ENCODE results near the gene UBE2D3. TPM values are rescaled to one million over a fixed set of nuclear protein-coding genes. Genes with fewer than 3 reads are reported as not detected.
"Not testable (repeated sequence)": the region's sequence is repeated elsewhere in the genome, so short reads cannot be mapped to it uniquely, and the experiment has no call there.

Gene UBE2D3
- total and polyA plus RNA-seq, 2 experiments from 2014 or later = 277 to 418 TPM

DNA sequence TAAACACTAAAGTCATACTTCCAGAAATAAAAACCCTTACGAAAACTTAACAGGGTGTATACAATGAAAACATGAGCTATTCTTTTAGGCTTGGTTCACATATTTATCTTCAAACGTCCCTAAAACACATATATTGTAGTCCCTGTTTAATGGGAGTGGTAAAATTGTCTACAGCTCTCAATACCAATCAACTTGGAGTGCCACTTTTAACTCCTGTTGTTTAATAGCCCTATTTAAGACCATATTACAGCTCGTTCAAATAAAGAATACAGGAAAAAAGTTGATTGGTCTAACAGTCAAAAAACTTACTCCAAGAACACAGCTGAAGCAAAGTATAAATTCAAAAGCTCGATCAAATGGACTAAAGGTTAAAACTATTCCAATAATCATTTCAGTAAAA is 3.9 kb downstream of the UBE2D3 start:
- Histone ChIP-seq H3K36me3 (replicated peaks; ENCODE audit: insufficient read depth, low read depth) (no peaks in the 10 kb centered on the region), H3K79me2 (peaks cover 82% of the 10 kb centered on the region), H3K9me2 (replicated peaks; ENCODE audit: insufficient read depth) (no peaks in the 10 kb centered on the region), H3K4me3 (peak overlapping the region; percentile 74), H2AFZ (no peak overlapping the region), H3K4me1 (ENCODE audit: insufficient read depth) (peaks cover 33% of the 10 kb centered on the region), H4K20me1 (ENCODE audit: insufficient read depth, poor library complexity, severe bottlenecking) (peaks cover 80% of the 10 kb centered on the region), H3K9me3 (ENCODE audit: low read depth) (no peaks in the 10 kb centered on the region), H3K4me2 (peak overlapping the region; percentile 83), H3K27me3 (no peaks in the 10 kb centered on the region), H3K27ac (peak overlapping the region; percentile 1)
- no peak for DNase-seq (ENCODE audit: low spot score)
- 45% methylated on average over 4 of the region's 4 CpGs for WGBS (ENCODE audit: low lambda C conversion rate, missing lambda C conversion rate)
- TF ChIP-seq EZH2 (IDR thresholded peaks at IDR 0.05; ENCODE audit: borderline replicate concordance) (no peak), EZH2phosphoT487 (IDR thresholded peaks at IDR 0.05; ENCODE audit: low read depth, severe bottlenecking, unreplicated experiment) (no peak)
- TF ChIP-seq, protein P1, sequence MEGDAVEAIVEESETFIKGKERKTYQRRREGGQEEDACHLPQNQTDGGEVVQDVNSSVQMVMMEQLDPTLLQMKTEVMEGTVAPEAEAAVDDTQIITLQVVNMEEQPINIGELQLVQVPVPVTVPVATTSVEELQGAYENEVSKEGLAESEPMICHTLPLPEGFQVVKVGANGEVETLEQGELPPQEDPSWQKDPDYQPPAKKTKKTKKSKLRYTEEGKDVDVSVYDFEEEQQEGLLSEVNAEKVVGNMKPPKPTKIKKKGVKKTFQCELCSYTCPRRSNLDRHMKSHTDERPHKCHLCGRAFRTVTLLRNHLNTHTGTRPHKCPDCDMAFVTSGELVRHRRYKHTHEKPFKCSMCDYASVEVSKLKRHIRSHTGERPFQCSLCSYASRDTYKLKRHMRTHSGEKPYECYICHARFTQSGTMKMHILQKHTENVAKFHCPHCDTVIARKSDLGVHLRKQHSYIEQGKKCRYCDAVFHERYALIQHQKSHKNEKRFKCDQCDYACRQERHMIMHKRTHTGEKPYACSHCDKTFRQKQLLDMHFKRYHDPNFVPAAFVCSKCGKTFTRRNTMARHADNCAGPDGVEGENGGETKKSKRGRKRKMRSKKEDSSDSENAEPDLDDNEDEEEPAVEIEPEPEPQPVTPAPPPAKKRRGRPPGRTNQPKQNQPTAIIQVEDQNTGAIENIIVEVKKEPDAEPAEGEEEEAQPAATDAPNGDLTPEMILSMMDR (IDR thresholded peaks at IDR 0.05; ENCODE audit: poor library complexity) = no peak

DNA sequence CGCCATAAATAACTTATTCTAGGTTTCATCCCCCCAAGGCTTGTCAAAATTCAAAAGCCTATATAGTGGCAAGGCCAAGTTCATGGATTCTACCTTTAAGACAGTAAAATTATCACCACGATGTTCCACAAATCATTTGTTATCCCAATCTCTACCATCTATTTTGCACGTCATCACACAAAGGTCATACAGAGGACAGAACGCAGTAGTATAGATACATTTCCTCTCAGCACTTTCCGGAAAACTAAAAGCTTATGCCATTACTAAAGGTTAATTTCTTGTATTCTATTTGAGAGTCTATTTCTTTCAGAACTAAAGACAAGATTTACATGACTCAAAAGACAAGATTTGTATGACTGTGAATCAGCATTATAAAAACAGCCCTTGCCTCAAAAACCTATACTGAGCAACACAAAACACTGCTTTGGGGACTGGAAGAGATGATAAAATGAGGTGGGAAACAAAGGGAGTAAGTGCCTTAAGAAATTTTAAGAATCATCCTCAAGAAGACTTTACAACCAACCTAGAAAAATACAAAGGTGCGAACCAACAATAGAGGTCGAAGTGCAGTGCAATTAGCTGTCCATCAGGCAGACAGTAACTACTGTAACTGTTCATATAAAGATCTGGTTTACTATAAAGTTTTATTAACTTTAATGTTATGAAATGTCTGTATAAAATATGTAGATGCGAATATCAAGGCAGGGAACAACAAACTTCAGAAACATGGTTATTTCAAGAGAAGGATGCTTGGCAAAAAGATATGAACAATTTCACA is 7.6 kb downstream of the UBE2D3 start:
- Histone ChIP-seq H3K4me2 (peak overlapping the region; percentile 83), H4K20me1 (ENCODE audit: insufficient read depth, poor library complexity, severe bottlenecking) (peaks cover 100% of the 10 kb centered on the region), H3K79me2 (peaks cover 100% of the 10 kb centered on the region), H3K36me3 (replicated peaks; ENCODE audit: insufficient read depth, low read depth) (no peaks in the 10 kb centered on the region), H3K4me3 (no peak overlapping the region), H3K9me3 (ENCODE audit: low read depth) (no peaks in the 10 kb centered on the region), H2AFZ (no peak overlapping the region), H3K9me2 (replicated peaks; ENCODE audit: insufficient read depth) (no peaks in the 10 kb centered on the region), H3K27ac (peak overlapping the region; percentile 4), H3K27me3 (no peaks in the 10 kb centered on the region), H3K4me1 (ENCODE audit: insufficient read depth) (peaks cover 33% of the 10 kb centered on the region)
- TF ChIP-seq EZH2phosphoT487 (IDR thresholded peaks at IDR 0.05; ENCODE audit: low read depth, severe bottlenecking, unreplicated experiment) (no peak), EZH2 (IDR thresholded peaks at IDR 0.05; ENCODE audit: borderline replicate concordance) (no peak)
- TF ChIP-seq, protein P1 (IDR thresholded peaks at IDR 0.05; ENCODE audit: poor library complexity) = no peak
- WGBS (ENCODE audit: low lambda C conversion rate, missing lambda C conversion rate) = 86% methylated on average over 8 of the region's 8 CpGs
- DNase-seq (ENCODE audit: low spot score) = no peak

DNA sequence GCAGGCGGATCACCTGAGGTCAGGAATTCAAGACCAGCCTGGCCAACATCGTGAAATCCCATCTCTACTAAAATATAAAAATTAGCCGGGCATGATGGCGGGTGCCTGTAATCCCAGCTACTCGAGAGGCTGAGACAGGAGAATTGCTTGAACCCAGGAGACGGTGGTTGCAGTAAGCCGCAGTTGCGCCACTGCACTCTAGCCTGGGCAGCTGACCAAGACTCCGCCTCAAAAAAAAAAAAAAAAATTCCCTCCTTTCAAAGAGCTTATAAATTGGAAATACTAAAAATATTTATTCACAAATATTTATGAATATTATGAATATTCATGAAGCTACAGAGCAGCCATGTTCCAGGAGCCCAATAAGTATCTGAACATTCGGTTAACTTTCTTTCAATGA is 8.3 kb downstream of the UBE2D3 start:
- 97% methylated on average over 10 of the region's 10 CpGs for WGBS (ENCODE audit: low lambda C conversion rate, missing lambda C conversion rate)
- not testable (repeated sequence) for H3K27me3 ChIP-seq; H2AFZ ChIP-seq; H3K4me3 ChIP-seq; H3K9me2 ChIP-seq (replicated peaks; ENCODE audit: insufficient read depth); H3K36me3 ChIP-seq (replicated peaks; ENCODE audit: insufficient read depth, low read depth); DNase-seq (ENCODE audit: low spot score); H3K9me3 ChIP-seq (ENCODE audit: low read depth); H3K27ac ChIP-seq
- H3K4me2 ChIP-seq = peak overlapping the region; percentile 83
- peaks cover 100% of the 10 kb centered on the region for H4K20me1 ChIP-seq (ENCODE audit: insufficient read depth, poor library complexity, severe bottlenecking)
- peaks cover 100% of the 10 kb centered on the region for H3K79me2 ChIP-seq
- H3K4me1 ChIP-seq (ENCODE audit: insufficient read depth) = peaks cover 33% of the 10 kb centered on the region

DNA sequence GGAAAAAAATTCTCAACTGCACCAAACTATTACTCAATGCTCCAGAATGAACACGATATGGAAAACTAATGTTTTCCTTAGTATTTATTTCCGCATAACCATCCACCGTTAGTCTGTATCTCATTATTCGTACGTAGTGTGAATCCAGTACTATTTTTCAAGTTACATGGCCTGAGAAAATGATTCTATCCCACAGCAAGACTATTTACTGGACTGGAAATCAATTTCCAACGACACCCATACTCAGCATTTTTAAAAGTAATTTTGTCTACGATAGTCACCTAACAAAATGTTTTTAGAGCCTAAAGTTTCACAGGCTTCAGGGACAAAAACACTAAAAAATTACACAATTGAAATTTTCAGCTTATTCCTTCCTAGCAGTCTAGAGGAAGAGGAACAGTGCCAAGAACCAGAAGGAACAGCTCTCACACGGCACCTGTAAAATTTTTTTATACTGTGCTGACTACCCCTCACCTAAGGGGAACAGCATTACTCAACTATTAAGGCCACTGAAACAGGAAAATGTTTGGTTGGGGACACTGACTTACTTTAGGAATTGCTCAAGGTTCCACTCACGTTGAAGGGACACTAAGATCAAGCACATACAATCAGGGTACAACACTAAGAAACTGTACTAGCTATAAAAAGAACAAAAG is 9.6 kb downstream of the UBE2D3 start:
- peaks cover 29% of the 10 kb centered on the region for H3K4me1 ChIP-seq (ENCODE audit: insufficient read depth)
- no peak overlapping the region for H3K27ac ChIP-seq
- H3K4me2 ChIP-seq = peak overlapping the region; percentile 9

More for the DNA sequence above, 9.6 kb downstream of the UBE2D3 start:
- DNase-seq (ENCODE audit: low spot score) = no peak
- 85% methylated on average over 9 of the region's 9 CpGs for whole genome bisulfite sequencing (ENCODE audit: low lambda C conversion rate, missing lambda C conversion rate)
- Histone ChIP-seq H4K20me1 (ENCODE audit: insufficient read depth, poor library complexity, severe bottlenecking) (peaks cover 100% of the 10 kb centered on the region), H3K27me3 (no peaks in the 10 kb centered on the region), H3K9me2 (replicated peaks; ENCODE audit: insufficient read depth) (no peaks in the 10 kb centered on the region), H3K36me3 (replicated peaks; ENCODE audit: insufficient read depth, low read depth) (no peaks in the 10 kb centered on the region), H3K9me3 (ENCODE audit: low read depth) (no peaks in the 10 kb centered on the region), H2AFZ (no peak overlapping the region), H3K4me3 (no peak overlapping the region), H3K79me2 (peaks cover 100% of the 10 kb centered on the region)
- TF ChIP-seq EZH2phosphoT487 (IDR thresholded peaks at IDR 0.05; ENCODE audit: low read depth, severe bottlenecking, unreplicated experiment) (no peak), EZH2 (IDR thresholded peaks at IDR 0.05; ENCODE audit: borderline replicate concordance) (no peak)
- TF ChIP-seq, protein P1 (IDR thresholded peaks at IDR 0.05; ENCODE audit: poor library complexity) = no peak

All from hepatocyte (in vitro differentiated cells).